Hypothalamus (tissue), 51 donors: Measurements from ENCODE around the gene PRPF6.
A peak's percentile ranks its signal among the peaks of the same experiment; 100 is the strongest.

Experiments
- DNase-seq, 51 donors: peaks; one replicate each; lab custom pipeline; 2025; lab: John Stamatoyannopoulos, UW

The PRPF6 gene

GRCh38 chr20:64056889-64057627, 76.1 kb downstream of the PRPF6 start:
- no peak for DNase-seq

DNA sequence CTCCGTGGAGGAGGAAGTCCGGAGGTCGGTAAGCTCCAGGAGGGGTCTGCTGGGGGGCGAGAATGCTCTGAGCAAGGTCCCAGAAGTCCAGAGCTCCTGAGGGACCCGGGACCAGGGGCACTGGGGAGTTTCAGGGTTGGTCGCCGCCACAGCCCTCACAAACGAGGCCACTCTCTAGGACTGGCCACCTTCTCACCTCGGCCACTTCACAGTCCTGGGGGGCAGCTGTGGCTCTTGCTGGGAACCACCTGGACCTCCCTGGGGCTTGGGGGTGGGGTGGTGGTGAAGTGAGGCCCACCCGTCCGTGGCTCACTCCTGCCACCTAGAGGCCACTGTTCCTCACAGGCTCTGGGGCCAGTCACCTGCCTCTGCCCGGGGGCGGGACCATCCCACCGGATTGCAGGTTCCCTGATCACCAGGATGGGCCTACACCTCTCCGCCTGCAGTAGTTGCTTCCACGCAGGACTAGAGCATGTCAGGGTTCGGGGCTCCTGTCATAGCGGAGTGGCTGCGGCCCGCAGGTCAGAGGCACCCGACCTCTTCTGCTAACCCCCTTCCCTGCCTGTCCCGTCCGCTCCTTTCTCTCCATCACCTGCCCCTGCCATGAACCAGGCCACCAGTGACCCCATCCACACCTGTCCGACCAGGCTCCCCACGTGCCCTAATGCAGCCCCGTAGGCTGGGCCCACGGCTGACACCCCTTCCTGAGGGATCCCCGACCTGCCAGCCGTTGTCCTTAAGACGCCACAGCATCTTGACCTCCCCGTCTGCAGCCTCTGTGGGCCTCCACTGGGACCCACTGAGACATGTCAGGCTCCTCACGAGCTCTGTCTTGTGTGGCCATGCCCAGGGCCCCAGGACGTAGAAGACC, 76.9 kb downstream of the PRPF6 start:
- DNase-seq: peak in 33 of 51 donors; percentile 3 to 66 (median 21)

GRCh38 chr20:64058536-64058935, 77.6 kb downstream of the PRPF6 start:
- DNase-seq: no peak

GRCh38 chr20:64062276-64062595, 81.3 kb downstream of the PRPF6 start:
- peak in 3 of 51 donors; percentile 38 to 56 (median 50) for DNase-seq

DNA sequence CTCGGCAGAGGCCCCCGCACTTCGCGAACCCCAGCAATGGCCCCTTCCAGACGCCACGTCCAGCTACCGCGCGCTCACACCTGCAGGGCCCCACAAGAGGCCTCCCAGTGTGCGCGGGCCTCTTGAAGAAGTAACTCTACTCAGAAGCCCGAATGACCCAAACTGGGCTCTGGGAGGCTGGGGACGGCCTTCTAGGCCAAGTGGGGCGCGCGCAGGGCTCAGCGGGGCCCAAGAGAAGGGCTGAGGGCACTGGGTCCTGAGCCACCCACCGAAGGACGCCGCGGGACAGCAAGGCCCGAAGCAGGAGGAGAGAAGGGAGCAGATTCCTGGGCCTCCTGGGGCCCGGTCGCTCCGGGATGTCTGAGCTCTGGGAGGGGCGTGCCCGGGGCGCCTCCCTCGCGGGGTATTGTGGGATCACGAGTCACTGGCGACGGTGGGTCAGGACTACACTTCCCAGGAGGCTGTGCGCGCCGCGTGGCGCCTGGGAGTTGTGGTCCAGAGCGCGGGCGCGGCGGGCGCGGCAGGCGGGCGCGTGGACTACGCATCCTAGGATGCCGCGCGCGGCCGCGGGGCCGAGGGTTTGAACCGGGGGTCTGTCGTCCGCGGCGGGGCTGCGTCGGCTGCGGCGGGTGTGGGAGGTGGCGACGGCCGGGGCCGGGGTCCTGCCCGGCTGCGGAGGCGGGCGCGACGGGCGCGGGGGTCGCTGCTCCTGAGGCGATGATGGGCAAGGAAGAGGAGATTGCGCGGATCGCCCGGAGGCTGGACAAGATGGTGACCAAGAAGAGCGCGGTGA, 81.9 kb downstream of the PRPF6 start, which contains the start of gene TCEA2:
TSS of gene TCEA2 (plus strand) at position 603 of the 793 bp plus-strand sequence. CDS start at position 718, 115 bp downstream.
- peak; percentile 77 to 99 (median 96) for DNase-seq

DNA sequence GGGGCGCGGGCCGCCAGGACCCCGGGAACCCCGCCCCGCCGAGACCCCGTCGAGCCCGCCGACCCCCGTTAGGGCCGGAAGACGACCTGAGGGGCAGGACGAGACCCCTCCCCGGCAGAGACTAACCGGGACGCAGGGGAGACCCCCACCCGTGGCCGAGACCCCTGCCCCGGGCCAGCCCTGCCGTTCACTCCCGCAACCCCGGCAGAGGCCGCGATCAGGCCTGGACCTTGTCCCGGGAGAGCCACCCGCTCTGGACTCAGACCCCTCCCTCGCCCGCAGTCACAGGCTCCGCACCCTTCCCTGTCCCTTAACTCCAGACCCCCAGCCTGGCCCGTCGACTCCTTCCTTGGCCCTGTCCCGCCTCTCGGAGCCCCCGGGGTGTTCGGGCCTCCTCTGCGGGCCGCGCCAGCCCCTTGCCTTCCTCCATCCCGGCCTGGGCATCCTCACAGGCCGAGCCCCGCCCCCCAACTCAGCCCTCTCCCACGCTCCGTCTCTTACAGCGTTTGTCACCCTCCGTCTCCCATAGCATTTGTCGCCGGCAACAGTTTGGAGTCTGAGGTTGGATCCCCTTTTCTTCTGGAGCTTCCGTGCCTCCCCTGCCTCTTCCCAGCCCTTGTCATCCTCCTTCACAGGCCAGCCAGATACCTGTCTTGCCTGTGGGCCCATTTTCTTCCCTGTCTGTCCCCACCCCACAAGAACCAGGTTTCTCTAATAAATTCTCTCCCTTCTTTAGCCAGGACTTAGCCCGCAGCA, 82.6 kb downstream of the PRPF6 start:
- peak in 6 of 51 donors; percentile 23 to 66 (median 44) for DNase-seq

- DNase-seq: no peak
These were observed 83.3 kb downstream of the PRPF6 start for GRCh38 chr20:64064145-64064698.

- DNase-seq: no peak
These were observed 84.4 kb downstream of the PRPF6 start for GRCh38 chr20:64065062-64065973.

DNA sequence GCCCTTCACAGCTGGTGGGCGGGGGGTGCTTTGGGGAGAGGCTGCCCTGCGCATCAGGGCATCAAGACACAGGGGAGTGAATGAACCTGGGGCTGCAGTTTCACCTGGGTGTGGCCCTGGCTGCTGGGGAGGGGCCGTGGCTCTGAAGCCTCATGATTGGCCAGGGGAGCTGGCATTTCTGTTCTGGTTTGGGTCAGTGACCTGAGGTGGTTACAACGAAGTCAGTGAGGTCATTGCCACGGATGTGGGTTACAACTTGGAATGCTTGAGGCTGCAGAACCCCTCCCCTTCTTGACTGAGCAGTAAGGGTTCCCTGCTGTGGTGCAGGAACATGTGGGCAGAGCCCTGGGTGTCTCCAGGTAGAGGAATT, 85.0 kb downstream of the PRPF6 start:
- no peak for DNase-seq

GRCh38 chr20:64067005-64067632, 86.2 kb downstream of the PRPF6 start:
- no peak for DNase-seq

DNA sequence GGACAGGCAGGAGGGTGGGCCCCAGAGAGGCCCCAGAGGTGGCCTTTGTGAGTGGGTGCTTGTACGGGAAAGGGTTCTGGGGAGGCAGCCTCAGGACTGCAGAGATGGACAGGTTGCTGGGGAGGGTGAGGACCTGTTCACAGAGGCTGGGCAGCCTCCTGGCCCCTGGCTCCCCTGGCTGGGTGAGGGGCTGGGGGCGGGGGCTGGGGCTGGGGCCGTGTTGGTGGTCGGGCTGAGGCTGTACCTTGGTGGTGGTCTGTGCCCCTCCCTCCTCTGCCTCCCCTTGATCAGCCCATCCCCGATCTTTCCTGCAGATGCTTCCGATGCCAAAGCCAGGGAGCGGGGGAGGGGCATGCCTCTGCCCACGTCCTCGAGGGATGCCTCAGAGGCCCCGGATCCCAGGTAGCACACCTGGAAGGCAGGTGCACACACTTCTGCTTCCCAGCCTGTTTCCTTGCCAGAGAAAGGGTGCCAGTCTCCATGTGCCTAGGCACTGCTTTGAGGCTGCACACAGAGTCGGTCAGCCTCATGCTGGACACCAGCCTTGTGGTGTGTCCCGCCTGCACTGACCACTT, 86.9 kb downstream of the PRPF6 start:
- DNase-seq: no peak

DNA sequence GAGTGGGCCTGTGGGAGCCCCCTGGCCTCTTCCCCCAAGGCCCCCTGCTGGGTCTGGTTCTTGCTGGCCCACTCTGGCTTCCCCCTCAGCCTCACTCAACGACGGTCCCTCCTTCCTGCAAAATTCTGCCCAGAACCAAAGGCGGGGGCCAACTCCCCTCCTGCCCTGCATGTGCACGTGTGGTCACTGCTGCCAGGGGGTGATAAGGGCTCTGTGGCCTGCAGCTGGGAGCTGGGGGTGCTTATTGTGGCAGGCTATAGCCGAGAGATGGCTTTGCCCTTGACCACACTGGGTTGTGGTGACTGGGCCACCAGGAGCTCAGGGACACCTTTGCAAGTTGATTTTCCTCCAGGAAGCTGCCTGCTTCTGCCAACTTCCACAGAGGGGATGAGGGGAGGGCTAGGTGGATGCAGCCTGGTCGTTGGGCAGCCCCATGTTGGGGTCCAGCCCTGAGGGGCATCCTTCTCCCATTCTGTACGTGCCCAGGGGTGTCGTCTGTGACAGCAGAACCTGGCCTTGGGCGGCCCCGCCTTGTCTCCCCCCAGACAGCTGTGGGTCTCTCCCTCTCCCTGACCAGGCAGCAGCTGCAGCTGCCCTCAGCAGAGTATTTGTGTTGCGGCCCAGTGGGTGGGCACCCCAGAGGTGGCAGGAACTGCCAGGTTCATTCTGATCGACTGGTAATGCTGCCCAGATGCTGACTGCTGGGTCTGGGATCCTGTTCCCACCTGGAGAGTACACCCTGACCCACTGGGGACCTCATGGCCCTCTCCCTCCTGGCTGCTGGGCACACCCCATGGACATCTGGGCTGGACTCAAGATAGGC, 87.7 kb downstream of the PRPF6 start:
- DNase-seq: no peak

DNA sequence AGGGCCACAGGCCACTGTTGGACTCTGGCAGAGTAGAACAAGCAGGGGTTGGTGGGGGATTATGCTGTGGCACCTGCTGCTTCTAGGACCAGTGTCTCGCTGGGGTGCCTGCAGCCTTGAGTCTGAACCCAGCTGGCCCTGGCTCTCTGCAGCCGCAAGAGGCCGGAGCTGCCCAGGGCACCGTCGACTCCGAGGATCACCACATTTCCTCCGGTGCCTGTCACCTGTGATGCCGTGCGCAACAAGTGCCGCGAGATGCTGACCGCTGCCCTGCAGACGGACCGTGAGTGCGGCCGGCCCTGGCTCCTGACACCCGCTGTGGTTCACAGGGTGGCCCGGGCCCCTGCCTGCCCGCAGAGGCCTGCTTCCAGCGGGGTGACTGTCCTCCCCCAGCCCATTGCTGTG, 88.3 kb downstream of the PRPF6 start:
- DNase-seq: no peak

GRCh38 chr20:64069614-64070243, 88.8 kb downstream of the PRPF6 start:
- DNase-seq: peak in 2 of 51 donors; percentile 15 to 41

DNA sequence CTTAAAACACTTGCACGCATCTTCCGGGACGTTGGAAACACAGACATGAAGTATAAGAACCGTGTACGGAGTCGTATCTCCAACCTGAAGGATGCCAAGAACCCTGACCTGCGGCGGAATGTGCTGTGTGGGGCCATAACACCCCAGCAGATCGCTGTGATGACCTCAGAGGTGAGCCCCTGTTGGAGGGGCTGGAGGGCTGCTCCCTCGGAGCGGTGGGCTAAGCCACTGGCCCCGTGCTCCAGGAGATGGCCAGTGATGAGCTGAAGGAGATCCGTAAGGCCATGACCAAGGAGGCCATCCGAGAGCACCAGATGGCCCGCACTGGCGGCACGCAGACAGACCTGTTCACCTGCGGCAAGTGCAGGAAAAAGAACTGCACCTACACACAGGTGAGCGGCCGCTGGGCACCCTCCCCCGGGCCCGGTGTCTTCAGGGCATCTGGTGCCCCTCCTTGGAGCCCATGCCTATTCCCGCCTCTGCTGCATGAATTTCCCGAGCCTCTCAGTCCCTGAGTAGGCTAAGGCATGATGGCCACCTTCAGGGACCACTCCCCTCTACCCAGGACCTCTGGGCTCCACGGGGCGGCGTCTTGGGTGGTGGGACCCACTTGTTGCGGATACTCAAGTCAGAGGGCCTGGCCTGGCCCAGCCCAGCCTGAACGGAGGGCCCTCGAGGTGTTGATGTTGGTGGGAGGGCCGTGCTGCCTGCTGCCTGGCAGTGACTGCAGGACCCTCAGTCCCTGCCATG, 89.5 kb downstream of the PRPF6 start:
- no peak for DNase-seq
